Stimulated activated naive CD8-positive, alpha-beta T cell treated with anti-CD3 and anti-CD28 coated beads, Interleukin-15, Interleukin-2, amounts not matched to agents 100 ng/mL and 50 ng/mL, for 24 hours (primary cell): ENCODE data around the gene AREL1.
A peak's percentile ranks its signal among the peaks of the same experiment; 100 is the strongest.

Experiments used
- H3K27ac Mint-ChIP-seq: one replicate; pipeline ENCODE4 v1.8.0; 2021; ENCODE audit warnings: mild to moderate bottlenecking, mixed read lengths
- H3K27me3 Mint-ChIP-seq: one replicate; pipeline ENCODE4 v1.8.0; 2021; ENCODE audit warnings: mixed read lengths
- H3K36me3 Mint-ChIP-seq: one replicate; pipeline ENCODE4 v1.8.0; 2021; ENCODE audit warnings: low read depth, mixed read lengths
- H3K4me1 Mint-ChIP-seq: one replicate; pipeline ENCODE4 v1.8.0; 2021; ENCODE audit warnings: low read depth, mixed read lengths
- H3K4me3 Mint-ChIP-seq: one replicate; pipeline ENCODE4 v1.8.0; 2021; ENCODE audit warnings: mild to moderate bottlenecking, mixed read lengths
- H3K9me3 Mint-ChIP-seq: one replicate; pipeline ENCODE4 v1.8.0; 2021; ENCODE audit warnings: mixed read lengths

AREL1 gene

DNA sequence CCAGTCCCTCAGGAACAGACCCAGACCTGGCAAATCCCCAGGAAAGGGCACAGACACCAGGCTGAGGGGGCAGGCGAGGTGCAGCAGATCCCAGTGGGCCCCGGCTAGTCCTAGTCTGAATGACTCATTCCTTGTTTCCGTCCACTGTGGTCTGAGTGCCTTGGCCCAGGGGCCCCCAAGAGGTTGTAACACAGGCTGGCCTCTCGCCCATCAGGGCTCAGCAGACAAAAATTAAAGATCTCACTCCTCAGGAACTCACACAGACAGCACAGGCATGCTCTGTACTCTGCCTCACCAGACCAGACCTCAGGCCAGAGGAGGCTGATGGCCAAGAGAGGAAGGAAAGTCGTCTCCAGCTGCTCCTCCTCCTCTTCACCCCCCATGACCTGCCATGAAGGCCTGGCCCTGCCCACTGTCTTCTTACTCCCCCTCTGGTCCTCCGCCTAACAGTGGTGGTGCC is 93.2 kb downstream of the AREL1 start:
- H3K4me1 Mint-ChIP-seq = peaks cover 65% of the 10 kb centered on the region
- no peaks in the 10 kb centered on the region for H3K9me3 Mint-ChIP-seq
- H3K4me3 Mint-ChIP-seq = peak overlapping the region; percentile 0
- peaks cover 32% of the 10 kb centered on the region for H3K27me3 Mint-ChIP-seq
- peak overlapping the region; percentile 83 for H3K27ac Mint-ChIP-seq
- H3K36me3 Mint-ChIP-seq = no peaks in the 10 kb centered on the region

DNA sequence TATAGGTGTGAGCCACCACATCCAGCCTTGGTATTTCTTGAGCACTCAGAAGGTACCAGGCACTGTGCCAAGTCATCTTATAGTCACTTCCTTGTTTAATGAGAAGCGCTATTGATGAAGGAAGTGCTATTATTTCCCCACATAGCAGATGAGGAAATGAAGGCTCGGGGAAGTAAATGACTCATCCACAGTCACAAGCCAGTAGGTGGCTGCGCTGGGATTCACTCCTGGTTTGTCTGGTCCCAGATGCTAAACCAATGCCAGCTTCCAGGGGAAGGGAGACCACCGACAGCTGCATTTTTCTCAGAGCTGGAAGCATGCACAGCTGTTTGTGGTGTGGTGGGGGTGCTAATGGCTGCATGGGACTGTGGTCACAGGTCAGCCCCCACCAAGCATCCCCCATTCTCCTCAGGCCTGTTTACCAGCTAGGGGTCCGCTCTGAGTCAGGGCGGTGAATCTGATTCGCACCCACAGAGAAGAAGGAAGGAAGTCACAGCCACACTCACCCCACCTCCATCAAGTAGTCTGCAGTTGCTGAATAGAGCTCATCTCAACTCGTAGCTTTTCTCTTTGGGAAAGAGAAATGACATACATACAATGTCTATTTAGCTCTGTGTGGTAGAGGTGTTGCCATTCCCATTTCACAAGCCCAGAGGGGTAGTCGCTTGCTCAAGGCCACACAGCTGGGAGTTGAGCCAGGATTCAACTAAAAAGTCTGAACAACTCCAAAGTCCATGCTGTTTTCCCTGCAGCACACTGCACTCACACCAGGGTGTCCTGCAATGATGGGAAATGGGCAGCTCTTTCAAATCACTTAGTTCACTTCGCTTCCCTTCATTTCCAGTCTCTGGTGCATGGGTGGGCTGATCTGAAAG is 94.6 kb downstream of the AREL1 start:
- peaks cover 43% of the 10 kb centered on the region for H3K27me3 Mint-ChIP-seq
- H3K4me3 Mint-ChIP-seq = peak overlapping the region; percentile 20
- H3K4me1 Mint-ChIP-seq = peaks cover 77% of the 10 kb centered on the region

DNA sequence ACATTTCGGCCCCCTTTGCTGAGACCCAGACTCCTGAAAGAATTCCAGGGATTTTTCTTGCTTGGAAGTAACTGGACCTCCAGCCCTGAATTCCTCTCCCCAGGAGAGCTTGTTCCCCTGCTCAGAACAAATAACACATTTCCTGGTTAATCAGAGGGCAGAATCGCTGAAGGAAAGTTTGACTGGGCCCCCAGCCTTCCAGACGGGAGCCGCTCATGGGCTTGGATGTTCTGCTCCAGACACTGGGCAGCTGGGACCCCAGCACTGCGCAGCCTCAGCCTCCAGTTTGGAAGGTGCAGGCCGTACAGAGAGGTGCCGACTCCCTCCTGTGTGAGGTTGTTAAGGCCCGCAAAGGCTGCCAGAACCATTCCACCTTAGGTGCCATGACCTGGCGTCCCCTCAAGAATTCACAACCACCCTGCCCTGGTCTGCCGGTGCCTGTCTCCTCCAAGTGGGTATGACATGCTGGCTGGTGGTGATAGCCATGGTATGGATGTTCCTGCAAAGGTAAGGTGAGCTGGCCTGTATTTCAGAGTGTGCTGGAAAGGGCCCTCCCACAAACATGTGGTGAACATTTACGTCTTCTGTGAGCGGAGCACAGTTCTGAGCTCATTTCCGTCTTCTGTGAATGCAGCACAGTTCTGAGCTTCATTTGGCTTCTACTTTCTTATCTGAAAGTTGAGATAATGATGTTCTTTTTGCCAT is 95.7 kb downstream of the AREL1 start:
- Mint-ChIP-seq H3K36me3 (no peaks in the 10 kb centered on the region), H3K27ac (no peak overlapping the region), H3K4me1 (peaks cover 77% of the 10 kb centered on the region), H3K9me3 (no peaks in the 10 kb centered on the region), H3K27me3 (peaks cover 38% of the 10 kb centered on the region), H3K4me3 (no peak overlapping the region)

More for the DNA sequence above, 94.6 kb downstream of the AREL1 start:
- H3K36me3 Mint-ChIP-seq = no peaks in the 10 kb centered on the region
- no peaks in the 10 kb centered on the region for H3K9me3 Mint-ChIP-seq
- peak overlapping the region; percentile 55 for H3K27ac Mint-ChIP-seq

DNA sequence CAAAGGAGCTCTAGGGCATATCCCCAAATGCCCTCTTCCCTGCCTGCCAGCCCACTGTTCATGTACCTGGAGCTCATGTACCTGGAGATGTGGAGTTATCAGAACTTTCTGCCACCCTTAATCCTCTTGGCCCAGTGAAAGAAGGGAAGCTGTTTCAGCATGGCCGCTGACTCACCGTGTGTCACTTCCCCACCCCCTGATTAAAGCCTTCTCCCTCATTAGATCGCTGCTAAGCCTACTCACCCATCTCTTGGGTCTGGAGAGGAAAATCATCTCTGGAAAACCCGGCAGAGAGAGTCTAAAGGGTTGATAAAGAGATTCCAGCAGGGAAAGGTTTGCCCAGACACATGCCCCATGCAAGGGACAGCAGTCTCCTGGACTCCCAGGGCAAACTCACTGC is 96.4 kb downstream of the AREL1 start:
- no peaks in the 10 kb centered on the region for H3K36me3 Mint-ChIP-seq
- peaks cover 35% of the 10 kb centered on the region for H3K27me3 Mint-ChIP-seq
- H3K4me1 Mint-ChIP-seq = peaks cover 77% of the 10 kb centered on the region
- H3K4me3 Mint-ChIP-seq = no peak overlapping the region
- H3K9me3 Mint-ChIP-seq = no peaks in the 10 kb centered on the region
- H3K27ac Mint-ChIP-seq = no peak overlapping the region

DNA sequence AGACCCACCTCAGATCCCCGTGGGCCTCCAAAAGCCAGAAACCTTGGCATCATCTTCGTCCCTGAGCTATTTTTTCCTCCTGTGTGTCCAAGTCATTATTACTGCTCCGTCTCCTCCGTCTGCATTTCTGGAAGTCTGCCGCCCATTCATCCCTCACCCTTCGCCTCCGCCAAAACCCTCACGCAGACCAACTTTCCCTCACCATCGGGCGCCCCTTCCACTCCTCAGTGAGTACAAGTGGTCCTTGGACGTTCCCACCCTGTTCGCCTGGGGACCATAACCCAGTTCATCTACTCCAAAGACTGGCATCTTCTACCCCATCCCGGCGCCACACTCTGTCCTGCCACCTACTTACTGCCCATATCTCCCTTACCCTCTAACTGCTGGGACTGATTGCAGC is 97.1 kb downstream of the AREL1 start:
- no peak overlapping the region for H3K27ac Mint-ChIP-seq
- H3K4me1 Mint-ChIP-seq = peaks cover 70% of the 10 kb centered on the region
- no peaks in the 10 kb centered on the region for H3K9me3 Mint-ChIP-seq
- H3K36me3 Mint-ChIP-seq = no peaks in the 10 kb centered on the region
- H3K4me3 Mint-ChIP-seq = peak overlapping the region; percentile 7
- peaks cover 33% of the 10 kb centered on the region for H3K27me3 Mint-ChIP-seq

DNA sequence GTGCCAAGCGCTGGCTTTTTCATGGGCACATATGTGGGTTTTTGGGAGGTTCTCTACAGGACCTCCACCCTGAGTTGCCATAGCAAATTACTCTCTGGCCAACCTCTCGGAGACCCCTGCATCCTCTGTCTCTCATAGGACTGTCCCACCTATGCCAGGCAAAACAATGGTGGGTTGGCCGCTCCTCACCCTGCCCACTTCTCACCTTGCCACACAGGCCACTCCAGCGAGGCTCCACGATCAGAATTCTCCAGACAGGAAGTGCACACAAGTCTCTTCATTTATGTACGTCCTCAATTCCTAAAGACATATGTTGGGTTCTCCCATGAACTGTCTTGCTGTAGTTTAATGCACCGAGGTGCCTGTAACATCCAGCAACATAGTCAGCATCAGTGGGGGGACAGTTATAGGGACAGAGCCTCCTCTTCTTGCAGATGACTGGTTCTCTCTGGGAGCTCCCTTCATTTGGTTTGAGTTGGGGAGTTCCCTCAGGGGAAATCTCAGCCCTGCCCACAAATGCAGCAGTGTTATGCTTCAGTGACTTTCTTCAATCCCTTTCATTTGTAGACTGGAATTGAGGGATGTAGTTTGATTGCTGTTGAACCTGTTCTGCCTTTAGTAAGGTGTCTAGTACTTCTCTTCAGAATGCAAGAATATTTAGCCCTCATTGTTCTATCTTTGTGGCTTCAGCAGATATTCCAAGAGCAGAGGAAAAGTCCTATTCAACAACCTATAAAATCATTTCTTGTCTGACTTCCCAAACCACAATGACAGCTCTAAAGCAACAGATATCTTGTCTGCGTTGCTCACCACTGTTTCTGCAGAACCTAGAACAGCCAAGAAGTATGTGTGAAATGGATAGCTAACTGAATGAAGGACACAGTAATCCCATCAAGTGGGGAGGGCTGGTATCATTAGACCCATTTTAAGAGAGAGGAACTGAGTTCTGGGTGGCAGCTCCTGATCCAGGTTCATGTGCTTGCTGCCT is 98.1 kb downstream of the AREL1 start:
- H3K4me3 Mint-ChIP-seq = no peak overlapping the region
- no peak overlapping the region for H3K27ac Mint-ChIP-seq
- H3K27me3 Mint-ChIP-seq = peaks cover 41% of the 10 kb centered on the region
- H3K36me3 Mint-ChIP-seq = no peaks in the 10 kb centered on the region
- peaks cover 61% of the 10 kb centered on the region for H3K4me1 Mint-ChIP-seq
- H3K9me3 Mint-ChIP-seq = no peaks in the 10 kb centered on the region

DNA sequence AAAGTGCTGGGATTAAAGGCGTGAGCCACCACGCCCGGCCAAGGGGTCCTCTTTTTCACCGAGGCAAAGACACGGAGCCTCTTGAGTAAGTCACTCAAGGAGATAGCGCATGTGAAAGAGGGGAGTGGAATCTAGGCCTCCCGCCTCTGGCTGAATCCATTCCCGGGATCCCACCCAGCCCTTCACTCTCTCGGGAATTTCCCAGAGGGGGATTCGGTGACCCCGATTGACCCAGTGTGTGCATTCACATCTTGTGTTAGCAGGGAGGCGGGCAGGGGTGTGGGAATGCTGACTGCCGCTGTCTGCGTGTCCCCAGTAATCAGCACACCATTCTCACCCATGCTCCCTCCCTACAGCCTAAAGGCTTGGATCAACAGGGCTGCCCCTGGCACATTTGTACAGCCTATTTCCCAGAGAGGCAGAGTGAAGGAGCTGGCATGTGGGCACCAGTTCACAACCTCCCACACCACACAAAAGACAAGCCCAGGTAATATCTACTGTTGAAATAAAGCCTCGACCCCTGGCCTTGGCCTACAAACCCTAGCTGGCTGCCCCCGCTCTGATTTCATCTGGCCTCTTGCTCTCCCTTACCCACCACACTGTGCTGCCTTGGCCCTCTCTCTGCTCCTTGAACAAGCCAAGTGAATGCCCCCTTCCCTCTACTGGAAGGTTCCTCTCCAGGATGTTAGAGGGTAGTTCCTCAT is 99.5 kb downstream of the AREL1 start:
- Mint-ChIP-seq H3K9me3 (no peaks in the 10 kb centered on the region), H3K4me3 (peak overlapping the region; percentile 22), H3K4me1 (peaks cover 46% of the 10 kb centered on the region), H3K27ac (no peak overlapping the region), H3K27me3 (peaks cover 42% of the 10 kb centered on the region), H3K36me3 (no peaks in the 10 kb centered on the region)

DNA sequence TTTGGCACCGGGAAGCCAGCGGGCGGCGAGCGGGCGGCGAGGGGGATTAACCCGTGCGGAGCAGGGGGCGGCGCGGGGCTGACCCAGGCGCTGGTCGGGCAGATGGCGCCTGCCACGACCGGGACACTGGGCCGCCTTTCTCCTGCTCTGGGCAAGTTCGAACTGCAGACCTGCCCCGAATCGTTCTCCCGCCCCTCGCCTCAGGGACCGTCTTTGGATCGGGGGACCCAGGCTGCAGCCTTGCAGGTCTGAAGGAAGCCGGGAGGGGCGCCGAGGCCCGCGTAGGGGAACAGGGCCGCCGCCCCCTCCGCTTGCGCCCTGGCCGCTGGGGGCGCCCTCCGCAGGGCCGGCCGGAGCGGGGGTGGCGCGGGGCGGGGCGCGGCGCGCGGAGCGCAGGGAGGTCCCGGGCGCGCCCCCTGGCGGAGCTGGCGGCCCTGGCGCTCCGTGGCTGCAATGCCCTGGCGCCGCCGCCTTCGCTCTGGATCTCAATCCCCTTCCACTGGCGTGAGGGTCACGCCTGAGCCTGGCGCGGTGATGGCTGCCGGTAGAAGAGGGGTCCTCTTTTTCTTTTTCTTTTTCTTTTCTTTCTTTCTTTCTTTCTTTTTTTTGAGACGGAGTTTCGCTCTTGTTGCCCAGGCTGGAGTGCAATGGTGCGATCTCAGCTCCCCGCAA is 100.4 kb downstream of the AREL1 start:
- no peaks in the 10 kb centered on the region for H3K36me3 Mint-ChIP-seq
- no peaks in the 10 kb centered on the region for H3K9me3 Mint-ChIP-seq
- peaks cover 37% of the 10 kb centered on the region for H3K4me1 Mint-ChIP-seq
- no peak overlapping the region for H3K27ac Mint-ChIP-seq
- H3K4me3 Mint-ChIP-seq = peak overlapping the region; percentile 60
- peaks cover 42% of the 10 kb centered on the region for H3K27me3 Mint-ChIP-seq

DNA sequence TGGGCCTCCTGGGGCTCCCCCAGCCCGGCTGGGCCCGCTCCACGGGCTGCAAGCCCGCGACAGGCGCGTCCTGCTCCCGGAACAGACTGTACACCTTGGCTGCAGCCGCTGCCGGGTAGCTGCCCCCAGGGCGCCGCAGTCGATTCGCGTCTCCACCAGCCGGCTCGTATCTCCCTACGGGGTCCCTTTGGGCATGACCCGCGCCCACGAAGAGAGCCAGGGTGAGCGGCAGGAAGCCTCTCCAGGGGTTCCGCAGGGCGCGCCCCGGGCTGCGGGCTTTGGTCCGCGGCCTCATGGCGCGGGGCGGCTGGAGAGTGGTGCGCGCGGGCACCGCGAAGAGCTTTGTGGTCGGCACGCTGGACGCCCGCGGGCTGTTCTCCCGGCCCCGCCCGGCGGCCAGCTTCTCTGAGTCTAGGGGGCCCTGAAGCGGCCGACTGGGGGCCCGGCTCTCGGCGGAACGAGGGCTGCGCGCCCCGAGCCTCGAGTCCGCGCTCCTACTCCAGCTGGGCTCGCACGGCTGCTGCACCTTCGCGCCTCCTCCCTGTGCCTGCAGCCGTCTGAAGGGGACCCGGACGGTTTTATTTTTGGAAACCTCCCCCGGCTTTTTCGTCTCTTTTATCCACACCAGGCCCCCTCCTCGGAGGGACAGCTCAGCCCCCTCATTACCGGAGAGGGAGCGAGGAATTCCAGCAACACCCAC is 101.1 kb downstream of the AREL1 start, which contains the start of gene LTBP2:
LTBP2 (minus strand) TSS at position 588 of the 700 bp plus-strand sequence; CDS start at position 295, 293 bp downstream.
- peaks cover 37% of the 10 kb centered on the region for H3K4me1 Mint-ChIP-seq
- no peaks in the 10 kb centered on the region for H3K9me3 Mint-ChIP-seq
- H3K27me3 Mint-ChIP-seq = peaks cover 42% of the 10 kb centered on the region
- no peak within 1 kb of the TSS for H3K27ac Mint-ChIP-seq
- H3K4me3 Mint-ChIP-seq = peak within 1 kb of the TSS; percentile 60
- H3K36me3 Mint-ChIP-seq = no peaks in the 10 kb centered on the region
